Amniotic epithelial cell (primary cell): Measurements from ENCODE around the gene SEMA6B.
A peak's percentile ranks its signal among the peaks of the same experiment; 100 is the strongest.

ENCODE experiments used
- DNase-seq: peaks from one replicate; pipeline ENCODE4 v3.0.0-alpha.2; 2010; ENCODE audit warnings: low read depth

Gene SEMA6B

DNA sequence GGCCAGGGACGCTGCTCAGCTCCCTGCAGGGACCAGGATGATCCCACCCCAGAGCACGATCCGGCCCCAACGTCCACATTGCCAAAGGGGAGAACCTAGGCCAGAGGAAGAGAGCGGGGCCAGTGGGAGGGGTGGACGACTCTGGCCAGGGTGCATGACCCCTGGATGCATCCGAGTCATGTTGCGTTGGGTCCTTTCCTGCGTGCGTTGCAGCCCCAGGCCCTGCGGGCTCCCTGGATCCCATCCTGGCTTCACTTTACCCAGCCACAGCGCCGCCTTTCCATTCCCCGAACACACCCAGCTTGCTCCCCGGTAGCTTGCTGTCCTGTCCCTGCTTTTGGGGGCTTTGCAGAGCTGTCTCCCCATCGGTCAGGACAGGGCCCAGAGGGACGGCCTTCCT, 51.7 kb downstream of the SEMA6B start:
- DNase-seq = no peak

DNA sequence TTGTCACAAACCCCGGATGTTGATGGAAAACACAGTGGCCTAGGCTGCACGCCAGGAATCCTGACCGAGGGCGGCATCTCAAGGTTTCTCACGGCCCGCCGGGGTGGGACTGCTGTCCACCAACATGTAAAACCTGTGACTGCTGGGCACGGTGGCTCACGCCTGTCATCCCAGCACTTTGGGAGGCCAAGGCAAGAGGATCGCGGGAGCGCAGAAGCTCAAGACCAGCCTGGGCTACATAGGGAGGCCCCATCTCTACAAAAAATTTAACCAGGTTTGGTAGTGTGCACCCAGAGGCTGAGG, 52.4 kb downstream of the SEMA6B start:
- DNase-seq = no peak

DNA sequence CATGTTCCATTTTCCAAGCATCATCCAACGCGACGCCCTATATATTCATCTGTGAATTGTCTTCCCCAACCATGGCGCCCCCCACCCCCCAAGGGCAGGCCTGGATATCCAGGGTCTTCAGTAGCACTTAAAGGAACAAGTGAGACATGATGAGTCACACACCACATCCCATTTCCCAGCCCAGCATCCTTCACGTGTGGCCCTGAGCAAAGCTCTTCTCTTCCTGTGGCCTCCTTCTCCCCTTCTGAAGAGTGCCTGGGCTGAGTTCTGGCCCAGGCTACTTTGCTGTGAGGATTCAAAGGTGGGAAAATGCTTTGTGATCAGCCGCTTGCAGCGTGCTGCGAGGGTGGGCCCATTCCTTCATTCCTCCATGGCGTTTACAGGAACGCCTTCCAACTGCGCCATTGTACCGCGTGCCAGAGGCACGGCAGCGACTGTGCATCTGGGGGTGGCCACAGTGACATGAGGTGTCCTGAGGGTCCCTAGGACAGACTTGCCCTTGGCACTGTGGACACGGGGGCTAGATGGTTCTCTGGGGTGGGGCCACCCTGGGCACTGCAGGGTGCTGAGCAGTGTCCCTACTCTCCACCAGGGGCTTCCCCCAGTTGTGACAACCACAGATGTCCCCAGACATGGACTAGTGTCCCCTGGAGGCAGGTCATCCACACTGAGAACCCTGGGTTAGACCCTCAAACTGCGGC, 52.9 kb downstream of the SEMA6B start:
- peak; percentile 67 for DNase-seq

DNA sequence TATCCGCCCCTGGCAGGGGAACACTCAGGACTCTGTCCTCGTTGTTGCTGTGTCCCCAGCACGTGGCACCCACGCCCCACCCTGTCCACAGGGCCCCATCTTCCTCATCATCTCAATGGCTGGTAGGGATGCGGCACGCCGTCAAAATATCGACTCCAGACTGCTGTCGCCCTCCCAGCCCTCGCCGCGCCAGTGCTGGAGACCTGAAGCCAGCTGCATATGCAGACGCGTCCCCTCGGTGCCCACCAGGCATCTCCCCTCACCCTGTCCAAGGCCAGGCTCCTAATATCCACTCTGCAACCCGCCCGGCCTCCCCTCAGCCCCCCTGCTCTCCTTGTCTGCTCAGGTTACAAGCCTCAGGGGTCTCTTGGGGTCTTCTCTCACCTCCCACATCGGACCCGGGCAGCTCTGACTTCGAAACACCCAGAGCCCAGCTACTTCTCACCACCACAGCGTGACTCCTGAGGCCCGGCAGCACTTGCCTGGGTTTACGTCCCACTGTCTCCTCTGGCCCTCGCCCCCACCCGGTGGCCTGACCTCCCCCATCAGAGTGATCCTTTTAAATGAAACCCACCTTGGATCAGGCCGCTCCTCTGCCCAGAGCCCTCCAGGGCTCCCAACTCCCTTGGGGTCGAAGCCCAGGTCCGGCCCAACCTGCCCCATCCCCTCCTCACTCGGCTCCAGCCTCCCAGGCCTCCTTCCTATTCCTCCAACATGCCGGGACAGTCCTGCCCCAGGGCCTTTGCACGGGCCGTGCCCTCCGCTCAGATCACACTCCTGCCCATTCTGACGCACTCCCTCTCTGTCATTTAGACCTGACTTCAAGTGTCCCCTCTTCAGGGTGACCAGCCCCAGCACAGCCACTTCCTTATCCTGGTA, 53.7 kb downstream of the SEMA6B start:
- DNase-seq = no peak

DNA sequence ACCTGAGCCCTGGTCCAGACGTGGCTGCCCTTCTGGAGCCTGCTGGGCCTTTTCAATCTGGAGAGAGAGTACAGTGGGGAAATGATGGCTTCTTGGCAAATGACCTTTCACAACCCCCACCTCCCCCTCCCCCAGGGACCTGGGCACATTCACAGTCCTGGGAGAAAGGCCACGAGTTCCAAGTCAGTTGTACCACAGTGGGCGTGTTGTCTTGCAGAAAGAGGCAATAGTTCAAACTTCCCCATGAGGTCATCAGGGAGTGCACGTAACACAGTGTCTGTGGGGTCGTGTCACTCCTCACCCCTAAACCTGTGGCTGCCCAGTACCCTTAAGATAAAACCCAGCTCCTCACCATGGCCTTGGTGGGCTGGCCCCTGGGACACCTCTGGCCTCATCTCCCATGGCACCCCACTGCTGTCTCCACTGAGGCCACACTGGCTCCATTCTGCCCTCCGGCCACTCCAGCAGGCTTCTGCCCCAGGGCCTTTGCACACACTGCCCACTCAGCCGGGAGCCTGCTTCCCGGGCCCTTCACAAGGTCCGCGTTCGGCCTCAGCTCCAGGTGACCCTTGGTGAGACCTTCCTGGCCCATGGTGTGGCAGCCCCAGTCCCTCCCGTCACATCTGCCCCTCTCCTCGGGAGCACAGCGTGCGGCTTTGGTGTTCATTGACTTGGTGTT, 54.5 kb downstream of the SEMA6B start:
- peak; percentile 10 for DNase-seq

DNA sequence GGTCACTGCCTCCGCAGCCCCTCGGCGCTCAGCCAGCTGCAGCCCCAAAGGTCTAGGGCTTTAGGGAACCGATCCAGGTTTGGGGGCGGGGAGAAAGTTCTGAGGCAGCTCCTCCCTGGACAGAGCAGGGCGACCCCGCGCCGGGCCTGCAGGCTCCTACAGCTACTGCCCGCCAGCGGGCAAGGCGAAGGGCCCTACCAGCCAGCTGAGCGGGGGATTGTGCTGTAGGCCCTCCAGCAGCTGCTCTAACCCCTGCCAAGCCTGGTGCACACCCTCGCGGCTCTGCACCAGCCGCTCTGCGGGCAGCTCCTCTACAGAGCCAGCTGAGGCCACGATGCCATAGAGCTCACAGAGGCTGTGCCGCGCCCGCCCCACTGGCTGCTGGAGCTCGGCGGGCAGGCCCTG, 55.2 kb downstream of the SEMA6B start:
- no peak for DNase-seq

DNA sequence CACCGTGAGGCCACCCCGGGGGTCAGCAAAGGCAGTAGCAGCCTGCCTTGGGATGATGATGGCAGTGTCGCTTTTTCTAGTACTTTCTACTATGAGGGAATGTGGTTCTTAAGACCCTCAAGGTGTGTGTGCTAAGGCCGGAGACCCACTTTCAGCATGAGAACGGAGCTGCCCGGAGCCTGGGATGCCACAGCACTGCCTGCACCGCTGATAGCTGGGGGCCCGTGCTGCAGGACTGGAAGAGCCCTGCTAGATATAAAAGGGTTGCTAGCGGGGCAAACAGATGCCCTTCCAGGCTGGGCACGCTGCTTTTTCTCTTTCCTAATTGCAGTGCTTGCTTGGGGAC, 55.7 kb downstream of the SEMA6B start:
- DNase-seq = no peak

DNA sequence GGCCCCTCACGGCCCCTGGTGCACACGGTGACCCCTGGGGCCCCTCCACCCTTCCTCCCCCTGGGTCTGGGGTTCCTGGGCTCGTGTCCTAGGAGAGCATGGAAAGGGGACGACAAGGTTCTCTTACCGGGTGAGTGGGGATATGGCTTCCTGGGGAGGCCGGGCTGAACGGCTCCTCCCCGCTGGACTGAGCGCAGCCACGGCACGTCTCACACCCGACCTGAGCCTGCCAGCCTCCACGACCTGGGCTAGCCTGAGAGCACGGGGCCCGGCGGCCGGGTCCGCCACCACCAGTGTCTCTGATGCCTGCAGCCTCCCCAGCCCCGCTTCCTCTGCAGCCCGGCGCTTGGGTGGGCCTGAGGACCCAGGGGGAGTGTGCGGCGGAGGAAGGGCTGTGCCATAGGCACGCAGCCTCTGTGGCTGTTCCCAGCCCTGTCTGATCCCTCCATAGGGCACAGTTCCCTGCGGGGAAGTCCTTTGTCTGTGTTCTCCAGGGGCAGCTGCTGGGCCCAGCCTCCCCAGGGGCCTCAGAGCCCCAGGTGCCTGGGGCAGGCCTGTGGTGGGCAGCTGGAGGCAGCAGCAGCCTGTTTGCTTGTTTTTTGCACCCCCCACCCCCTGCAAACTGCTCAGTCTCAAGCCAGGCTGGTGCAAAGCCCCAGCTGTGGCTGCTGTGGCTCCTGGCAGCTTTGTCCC, 56.2 kb downstream of the SEMA6B start:
- no peak for DNase-seq

DNA sequence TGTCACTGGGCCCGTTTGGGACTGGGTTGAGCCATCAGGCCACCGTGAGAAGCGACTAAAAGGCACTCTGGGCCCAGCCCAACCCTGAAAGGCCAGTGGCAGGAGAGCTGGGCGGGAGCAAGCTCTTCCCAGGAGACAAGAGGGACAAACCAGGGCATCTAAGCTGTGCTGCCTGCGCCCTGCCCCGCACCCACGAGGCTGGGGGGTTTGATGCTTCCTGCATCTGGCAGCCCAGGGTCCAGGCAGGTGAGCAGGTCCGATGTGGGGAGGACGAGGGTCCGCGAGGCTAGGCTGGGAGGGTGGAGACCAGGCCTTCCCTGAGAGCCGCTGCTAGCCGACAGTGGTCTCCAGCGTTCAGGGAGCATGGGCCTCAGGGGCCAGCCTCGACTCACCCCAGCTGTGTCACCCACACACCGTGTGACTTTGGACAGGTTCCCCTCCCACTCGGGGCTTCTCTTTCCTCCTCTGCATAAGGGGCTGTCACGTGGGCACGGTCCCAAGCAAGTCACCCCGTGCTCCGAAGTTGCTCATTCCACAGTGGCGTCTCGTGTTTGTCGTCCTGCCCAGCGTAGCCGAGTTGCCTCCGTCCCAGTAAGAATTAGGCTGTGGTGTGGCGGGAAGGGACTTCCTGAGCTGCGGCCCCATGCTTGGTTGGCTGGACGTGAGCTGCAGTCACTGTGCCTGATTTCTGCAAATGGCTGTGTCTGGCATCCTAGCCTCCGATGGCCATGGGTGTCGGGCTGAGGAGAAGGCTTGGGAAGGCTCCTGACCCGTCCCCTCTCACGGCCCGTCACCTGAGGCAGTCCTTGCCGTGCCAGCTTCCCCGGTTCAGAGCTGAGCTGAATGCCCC, 57.0 kb downstream of the SEMA6B start:
- no peak for DNase-seq

DNA sequence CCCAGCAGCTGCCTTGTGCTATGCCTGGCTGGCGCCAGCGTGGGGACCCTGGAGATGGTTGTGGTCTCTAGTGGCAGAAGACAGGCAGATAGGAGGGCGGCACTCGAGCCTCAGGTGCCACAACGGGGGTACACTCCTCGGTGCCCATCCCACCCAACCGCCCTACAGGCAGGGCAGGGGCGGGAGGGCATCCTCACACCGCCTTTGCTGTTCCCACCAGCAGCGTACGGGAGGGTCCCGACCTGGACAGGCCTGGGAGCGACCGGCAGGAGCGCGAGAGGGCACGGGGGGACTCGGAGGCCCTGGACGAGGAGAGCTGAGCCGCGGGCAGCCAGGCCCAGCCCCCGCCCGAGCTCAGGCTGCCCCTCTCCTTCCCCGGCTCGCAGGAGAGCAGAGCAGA, 57.8 kb downstream of the SEMA6B start:
- no peak for DNase-seq

DNA sequence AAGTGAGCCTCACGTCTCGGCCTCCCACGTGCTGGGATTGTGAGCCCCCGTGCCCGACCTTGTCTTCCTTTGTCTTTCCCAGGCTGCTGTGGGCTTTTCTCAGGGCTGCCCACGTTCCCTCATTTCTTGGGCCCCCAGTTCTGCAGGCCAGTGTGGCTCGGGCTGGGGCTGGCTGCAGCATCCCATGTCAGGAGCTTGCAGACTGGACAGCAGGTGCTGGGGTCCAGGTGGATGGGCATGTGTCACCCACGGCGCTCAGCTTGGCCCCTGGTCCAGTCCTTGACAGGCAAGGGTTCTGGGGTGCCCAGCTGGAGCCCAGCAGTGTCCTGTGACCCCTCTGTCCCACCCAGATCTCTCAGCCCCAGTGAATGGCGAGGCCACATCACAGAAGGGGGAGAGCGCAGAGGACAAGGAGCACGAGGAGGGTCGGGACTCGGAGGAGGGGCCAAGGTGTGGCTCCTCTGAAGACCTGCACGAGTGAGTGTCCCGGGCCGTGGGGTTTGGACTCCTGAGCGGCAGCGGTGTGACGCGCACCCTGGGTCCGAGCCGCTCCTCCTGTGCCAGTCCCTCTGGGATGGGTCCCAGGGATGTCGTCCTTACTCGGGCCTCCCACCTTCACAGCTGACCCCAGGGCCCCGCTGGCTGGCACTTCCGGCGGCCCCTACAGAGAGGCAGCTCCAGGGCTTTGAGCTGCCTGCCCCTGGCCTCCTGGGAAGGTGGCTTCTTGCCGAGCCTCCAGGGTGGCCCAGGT, 58.5 kb downstream of the SEMA6B start:
- DNase-seq = no peak

DNA sequence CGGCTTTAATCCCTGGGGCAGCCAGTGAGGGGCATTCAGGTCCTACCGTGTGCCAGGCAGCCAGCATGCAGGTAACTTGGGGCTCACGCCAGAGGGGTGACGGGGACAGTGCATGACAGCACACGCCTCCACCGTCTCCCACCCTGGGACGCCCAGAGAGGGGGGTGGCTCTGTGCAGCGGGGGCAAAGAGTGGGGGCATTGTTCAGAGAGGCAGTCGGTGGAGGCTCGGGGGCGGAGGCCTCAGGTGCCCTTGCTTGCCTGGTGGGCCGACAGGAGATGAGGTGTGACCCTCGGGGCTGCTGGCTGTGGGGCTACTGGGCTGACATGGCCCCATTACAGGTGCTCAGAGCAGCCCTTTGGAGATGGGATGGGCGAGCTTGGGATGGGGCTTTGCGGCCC, 59.6 kb downstream of the SEMA6B start:
- DNase-seq = no peak

DNA sequence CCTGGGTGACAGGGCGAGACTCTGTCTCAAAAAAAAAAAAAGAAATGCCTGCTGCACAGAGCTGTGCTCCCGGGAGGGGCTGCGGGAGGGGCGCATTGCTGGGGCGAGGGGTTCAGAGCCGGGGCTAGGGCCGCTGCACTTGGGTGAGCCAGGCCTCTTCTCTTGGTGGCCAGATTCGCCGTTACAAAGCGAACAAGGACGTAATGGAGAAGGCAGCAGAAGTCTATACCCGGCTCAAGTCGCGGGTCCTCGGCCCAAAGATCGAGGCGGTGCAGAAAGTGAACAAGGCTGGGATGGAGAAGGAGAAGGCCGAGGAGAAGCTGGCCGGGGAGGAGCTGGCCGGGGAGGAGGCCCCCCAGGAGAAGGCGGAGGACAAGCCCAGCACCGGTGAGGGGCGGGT, 60.2 kb downstream of the SEMA6B start:
- no peak for DNase-seq

DNA sequence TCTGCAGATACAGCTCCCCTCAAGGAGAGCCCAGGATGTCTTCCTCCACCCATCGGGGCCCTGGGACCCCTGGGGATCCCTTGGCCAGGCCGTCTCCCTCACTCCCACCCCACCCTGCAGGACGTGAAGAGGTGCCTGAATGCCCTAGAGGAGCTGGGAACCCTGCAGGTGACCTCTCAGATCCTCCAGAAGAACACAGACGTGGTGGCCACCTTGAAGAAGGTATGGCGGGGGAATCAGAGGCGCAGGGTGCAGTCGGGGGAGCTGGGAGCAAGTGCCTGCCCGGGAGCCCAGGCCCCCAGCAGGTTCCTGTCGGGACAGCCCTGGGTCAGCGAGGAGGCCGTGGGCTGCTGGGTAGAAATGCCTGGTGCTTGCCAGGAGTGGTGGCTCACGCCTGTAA, 60.8 kb downstream of the SEMA6B start:
- no peak for DNase-seq

DNA sequence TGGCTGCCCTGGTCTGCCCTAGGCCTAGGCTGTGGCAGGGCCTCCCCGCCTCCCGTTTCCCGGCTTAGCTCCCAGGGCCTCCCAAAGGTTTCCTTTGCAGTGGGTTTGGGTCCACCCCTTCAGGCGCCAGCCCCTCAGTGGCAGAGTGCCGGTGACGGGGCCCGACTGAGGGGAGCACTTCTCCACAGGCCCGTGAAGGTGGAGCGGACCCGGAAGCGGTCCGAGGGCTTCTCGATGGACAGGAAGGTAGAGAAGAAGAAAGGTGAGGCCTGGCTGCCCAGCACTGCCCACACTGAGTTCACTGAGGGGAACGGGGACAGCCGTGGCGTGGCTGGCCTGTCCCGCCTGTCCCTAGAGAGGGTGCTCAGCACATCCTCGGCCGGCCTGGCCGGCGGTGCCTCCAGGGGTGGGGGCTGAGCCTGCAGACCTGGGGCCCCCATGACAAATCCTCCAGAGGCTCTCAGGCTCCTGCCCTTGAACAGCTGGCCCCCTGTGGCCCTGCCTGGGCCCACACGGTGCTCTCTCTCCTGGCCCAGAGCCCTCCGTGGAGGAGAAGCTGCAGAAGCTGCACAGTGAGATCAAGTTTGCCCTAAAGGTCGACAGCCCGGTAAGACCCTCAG, 61.6 kb downstream of the SEMA6B start:
- DNase-seq = no peak

DNA sequence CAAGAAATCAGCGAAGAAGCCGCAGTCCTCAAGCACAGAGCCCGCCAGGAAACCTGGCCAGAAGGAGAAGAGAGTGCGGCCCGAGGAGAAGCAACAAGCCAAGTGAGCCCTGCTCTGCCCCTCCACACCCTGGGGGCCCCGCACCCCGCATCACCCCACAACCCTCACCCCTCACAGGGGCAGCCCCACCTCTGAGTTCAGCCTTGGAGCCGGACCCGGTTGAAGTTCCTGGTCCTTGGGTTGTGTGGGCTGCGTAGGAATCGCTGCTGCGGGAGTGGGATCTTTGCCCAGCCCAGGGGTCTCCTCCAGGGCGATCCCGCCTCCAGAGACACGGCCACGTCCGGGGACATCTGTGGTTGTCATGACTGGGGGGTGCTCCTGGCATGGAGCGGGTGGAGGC, 63.2 kb downstream of the SEMA6B start:
- no peak for DNase-seq

DNA sequence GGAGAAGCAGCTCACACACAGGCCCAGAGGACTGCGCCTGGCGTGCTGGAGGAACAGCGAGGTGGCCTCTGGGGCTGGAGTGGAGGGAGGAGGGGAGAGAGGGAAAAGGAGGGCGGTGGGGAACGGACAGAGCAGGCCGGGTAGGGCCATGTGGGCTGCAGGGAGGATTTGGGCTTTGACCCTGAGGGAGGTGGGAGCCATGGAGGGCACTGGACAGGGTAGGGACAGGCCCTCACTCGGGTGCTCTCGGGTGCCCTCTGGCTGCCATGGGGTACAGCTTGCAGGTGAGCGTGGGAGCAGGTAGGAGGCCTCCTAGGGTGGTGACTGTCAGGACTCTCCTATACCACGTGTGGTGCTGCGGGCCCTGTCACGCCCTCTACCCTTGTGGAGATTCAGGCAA, 64.0 kb downstream of the SEMA6B start:
- no peak for DNase-seq

DNA sequence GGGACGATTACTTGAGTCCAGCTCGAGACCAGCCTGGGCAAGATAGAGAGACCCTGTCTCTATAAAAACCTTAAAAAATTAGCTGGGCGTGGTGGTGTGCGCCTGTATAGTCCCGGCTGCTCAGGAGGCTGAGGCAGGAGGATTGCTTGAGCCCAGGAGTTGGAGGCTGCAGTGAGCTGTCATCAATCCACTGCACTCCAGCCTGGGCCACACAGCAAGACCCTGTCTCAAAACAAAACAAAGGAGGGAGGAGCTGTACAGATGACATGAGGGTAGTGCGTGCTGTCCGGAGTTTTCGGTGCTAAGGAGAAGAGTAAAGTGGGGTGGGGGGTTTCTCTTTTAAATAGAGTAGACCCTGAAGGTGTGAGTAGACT, 64.8 kb downstream of the SEMA6B start:
- no peak for DNase-seq

DNA sequence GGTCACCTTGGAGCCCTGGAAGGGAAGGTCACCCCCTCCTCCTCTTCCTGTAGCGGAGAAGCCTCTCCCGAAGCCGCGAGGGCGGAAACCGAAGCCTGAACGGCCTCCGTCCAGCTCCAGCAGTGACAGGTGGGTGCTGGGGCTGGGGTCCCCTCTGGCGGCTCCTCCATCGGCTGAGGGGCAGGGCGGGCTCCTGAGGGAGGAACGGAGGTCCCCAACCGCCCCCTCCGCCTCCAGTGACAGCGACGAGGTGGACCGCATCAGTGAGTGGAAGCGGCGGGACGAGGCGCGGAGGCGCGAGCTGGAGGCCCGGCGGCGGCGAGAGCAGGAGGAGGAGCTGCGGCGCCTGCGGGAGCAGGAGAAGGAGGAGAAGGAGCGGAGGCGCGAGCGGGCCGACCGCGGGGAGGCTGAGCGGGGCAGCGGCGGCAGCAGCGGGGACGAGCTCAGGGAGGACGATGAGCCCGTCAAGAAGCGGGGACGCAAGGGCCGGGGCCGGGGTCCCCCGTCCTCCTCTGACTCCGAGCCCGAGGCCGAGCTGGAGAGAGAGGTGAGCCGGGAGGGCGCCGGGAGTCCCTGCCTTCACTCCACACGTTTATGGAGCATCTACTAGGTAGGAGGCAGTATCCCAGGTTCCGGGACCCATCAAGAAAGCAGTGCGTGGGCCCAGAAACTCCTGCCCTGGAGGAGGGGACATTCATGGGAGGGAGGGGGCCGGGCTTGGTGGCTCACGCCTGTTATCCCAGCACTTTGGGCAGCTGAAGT, 65.4 kb downstream of the SEMA6B start:
- no peak for DNase-seq
